Activated T-helper 1 cell treated with anti-CD3 and anti-CD28 coated beads, Interleukin-2, amount 50 U/mL, for 16 hours (primary cell): ENCODE results near the gene ARID5A.

ENCODE experiments used
- DNase-seq, 2 donors: peaks; one replicate each; pipeline ENCODE4 v3.0.0-alpha.2; 2020; ENCODE audit warnings: low read depth in 1 of 2, low spot score in 1 of 2

ARID5A gene

DNA sequence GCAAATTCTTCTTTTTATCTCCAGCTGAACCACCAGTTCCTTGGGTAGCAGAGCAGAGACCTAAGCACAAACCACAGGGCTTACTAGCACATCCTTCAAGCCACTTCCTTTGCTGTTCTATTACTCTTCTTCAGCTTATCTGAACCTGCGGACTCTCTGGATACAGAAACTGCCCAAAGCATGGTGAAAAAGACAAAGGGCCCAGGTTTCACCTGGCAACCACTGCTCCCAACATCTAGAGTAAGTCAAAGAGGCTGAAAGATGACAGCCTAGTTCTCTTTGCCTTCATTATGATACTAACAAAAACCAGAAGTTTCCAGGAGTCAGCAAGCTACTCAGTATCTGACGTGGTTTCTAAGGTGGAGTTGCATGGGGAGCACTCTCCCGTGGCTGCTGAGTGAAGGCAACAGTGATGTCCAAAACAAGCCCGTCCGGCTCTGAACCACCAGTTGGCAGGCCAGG lies 58.2 kb downstream of the ARID5A start:
- DNase-seq: no peak

DNA sequence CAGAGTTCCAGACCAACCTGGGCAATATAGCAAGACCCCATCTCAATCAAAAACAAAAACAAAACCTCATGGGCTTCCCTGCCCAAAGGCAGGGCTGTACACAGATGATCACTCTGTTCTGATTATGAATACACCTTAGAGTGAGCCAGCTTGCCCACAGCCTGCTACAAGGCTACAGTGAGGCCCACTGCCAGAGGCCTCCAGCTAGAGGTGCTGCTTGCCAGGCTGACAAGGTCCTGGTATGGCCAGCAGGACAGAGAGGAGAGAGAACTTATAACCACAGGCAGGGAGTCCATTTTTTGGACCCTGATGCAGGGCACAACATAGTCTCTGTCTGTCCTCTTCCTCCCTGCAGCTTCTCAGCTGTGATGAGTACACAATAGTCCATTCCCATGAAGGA lies 60.0 kb downstream of the ARID5A start:
- DNase-seq: no peak

DNA sequence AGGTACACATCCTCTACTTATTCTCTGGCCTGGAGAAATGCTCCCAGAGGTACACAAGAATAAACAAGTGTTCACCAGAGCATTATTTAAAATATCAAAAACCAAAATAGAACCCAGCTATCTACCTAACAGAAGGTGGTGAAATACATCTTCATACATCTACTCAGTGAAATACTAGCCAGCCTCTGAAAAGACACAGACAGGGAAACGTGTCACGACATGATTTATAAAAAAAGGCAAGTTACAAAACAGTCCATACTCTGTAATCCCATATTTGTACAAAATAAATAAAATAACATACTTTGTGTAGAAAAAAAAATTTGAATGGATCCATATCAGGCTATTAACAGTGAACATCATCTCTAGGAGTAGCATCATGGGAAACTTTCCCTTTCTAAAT lies 63.4 kb downstream of the ARID5A start:
- DNase-seq: no peak

DNA sequence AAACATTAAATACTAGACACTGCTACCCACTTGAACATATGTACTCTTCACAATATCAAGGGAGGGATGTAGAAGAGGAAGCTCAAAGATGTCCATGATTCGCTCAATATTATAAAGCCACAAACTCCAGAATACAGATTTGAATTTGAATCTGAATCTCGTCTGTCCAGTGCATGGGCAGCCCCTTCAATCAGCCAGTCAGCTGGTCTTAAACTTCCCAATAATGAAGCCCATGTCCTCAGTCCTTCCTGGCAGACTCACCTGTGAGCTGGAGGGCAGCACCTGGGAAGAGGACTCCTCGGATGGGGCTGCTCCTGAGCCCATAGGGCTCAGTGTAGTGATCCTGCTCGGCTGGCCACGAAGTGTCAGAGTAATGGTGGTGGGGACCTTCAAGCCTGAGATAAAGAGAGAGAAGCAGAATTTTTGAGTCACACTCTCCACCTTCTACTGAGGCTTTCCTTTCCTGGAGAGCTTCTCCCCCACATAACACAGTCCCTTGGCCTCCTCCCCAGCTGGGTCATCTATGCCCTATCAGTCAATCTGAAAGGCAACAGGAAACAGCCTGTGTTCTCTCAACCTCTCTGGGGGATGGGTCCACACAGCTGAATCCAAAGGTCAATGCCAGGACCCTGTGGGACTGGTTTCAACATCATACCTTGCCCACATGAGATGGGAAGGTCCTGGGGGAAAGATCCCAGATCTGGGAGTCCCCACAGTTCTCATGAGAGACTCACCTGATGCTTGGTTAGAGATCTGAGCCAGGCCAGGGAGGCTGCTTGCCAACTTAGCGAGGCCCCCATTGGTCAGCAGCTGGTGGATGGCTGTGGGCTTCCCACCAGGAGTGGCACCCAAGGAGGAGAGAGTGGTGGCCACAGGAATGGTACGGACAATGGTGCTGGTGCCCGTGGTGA lies 65.1 kb downstream of the ARID5A start:
- no peak for DNase-seq
